Thyroid gland (tissue), 4 donors: ENCODE measurements around the gene RAI14. TPM values are rescaled to one million over a fixed set of nuclear protein-coding genes. Genes with fewer than 3 reads are reported as not detected.

Experiments used
- DNase-seq, 2 donors: peaks; one replicate each; pipeline ENCODE4 v3.0.0-alpha.2; 2019
- H3K27ac ChIP-seq, 3 donors: fragments of 200-600 bp; sonication (generic); 1 replicate in 2 of 3; 2 replicates in 1 of 3; pipeline ENCODE4 v1.5.1; 2016 to 2019; ENCODE audit warnings: mild to moderate bottlenecking in 1 of 3, moderate library complexity in 1 of 3
- H3K27me3 ChIP-seq: fragments of 200-600 bp; sonication (generic); one replicate; pipeline ENCODE4 v1.5.1; 2019
- H3K36me3 ChIP-seq, 2 donors: fragments of 200-600 bp; sonication (generic); one replicate each; pipeline ENCODE4 v1.5.1; 2016 to 2019
- H3K4me1 ChIP-seq, 2 donors: fragments of 200-600 bp; sonication (generic); one replicate each; pipeline ENCODE4 v1.5.1; 2017 to 2019
- H3K4me3 ChIP-seq, 3 donors: fragments of 200-600 bp; sonication (generic); replicated peaks in 1 of 3; 1 replicate in 2 of 3; 2 replicates in 1 of 3; pipeline ENCODE4 v1.5.1; 2016; ENCODE audit warnings: mild to moderate bottlenecking in 1 of 3
- H3K9me3 ChIP-seq: fragments of 200-600 bp; sonication (generic); one replicate; pipeline ENCODE4 v1.5.1; 2017
- CTCF ChIP-seq, 6 experiments: fragments of 200-600 bp in 3 of 6; fragments of 450-650 bp in 3 of 6; sonication (generic) in 3 of 6; IDR thresholded peaks; one replicate each; pipeline ENCODE4 v1.5.1; 2016 to 2019; ENCODE audit warnings: antibody characterized with exemption in 6 of 6, mild to moderate bottlenecking in 2 of 6, inconsistent platforms in 1 of 6, moderate library complexity in 1 of 6
- POLR2A ChIP-seq, 2 donors: fragments of 450-650 bp; IDR thresholded peaks; one replicate each; pipeline ENCODE4 v1.6.1; 2017; ENCODE audit warnings: antibody characterized with exemption in 2 of 2, mild to moderate bottlenecking in 2 of 2, moderate library complexity in 1 of 2
- WGBS, 2 donors: methylation state at CpG; one replicate each; pipeline ENCODE4 v1.1.5; 2017; 5-methylcytosine and 5-hydroxymethylcytosine counted together
- intact Hi-C: fragments of 100-400 bp; cut with DNase I; formaldehyde crosslinking; loops from one replicate; pipeline ENCODE4 v1.15.1; 2023
- total RNA-seq, 4 donors: library from RNA; depleted of rRNA; stranded (reverse); fragments of >200 nt; gene quantifications; one replicate each; pipeline ENCODE4 v1.2.3, GENCODE V29; 2016

The RAI14 gene
- total RNA-seq, 4 donors from 2014 or later: 16.9 to 23.5 (median 20.8) TPM

- H3K27me3 ChIP-seq: no peaks in the 10 kb centered on the region
- no peak overlapping the region for H3K4me3 ChIP-seq
- H3K27ac ChIP-seq: no peak overlapping the region
- H3K9me3 ChIP-seq: no peaks in the 10 kb centered on the region
- WGBS, 2 donors: 96 to 98% methylated on average over 3 of the region's 3 CpGs
- H3K36me3 ChIP-seq: no peaks in the 10 kb centered on the region
- DNase-seq: no peak
- intact Hi-C loops: no loop called here
- no peaks in the 10 kb centered on the region for H3K4me1 ChIP-seq
- TF ChIP-seq CTCF (IDR thresholded peaks at IDR 0.05) (no peak), POLR2A (IDR thresholded peaks at IDR 0.05) (no peak)
These were observed 16.1 kb upstream of the RAI14 start for GRCh38 chr5:34639852-34640626.

GRCh38 chr5:34648039-34648839 is 7.9 kb upstream of the RAI14 start:
- TF ChIP-seq POLR2A (IDR thresholded peaks at IDR 0.05): no peak
- TF ChIP-seq CTCF (IDR thresholded peaks at IDR 0.05): no peak
- H3K4me3 ChIP-seq: no peak overlapping the region
- H3K27ac ChIP-seq: no peak overlapping the region
- no peak for DNase-seq
- 65 to 68% methylated on average over 5 of the region's 5 CpGs for WGBS, 2 donors
- no peaks in the 10 kb centered on the region for H3K36me3 ChIP-seq
- no peaks in the 10 kb centered on the region for H3K27me3 ChIP-seq
- no peaks in the 10 kb centered on the region for H3K9me3 ChIP-seq
- intact Hi-C loops: no loop called here
- H3K4me1 ChIP-seq: peaks cover 0 to 3% of the 10 kb centered on the region in 2 donors

- Histone ChIP-seq H3K27ac (no peak overlapping the region), H3K4me3 (no peak overlapping the region), H3K9me3 (no peaks in the 10 kb centered on the region), H3K4me1 (peaks cover 0 to 3% of the 10 kb centered on the region in 2 donors), H3K36me3 (no peaks in the 10 kb centered on the region), H3K27me3 (no peaks in the 10 kb centered on the region)
- intact Hi-C loops: no loop called here
- no peak for DNase-seq
- TF ChIP-seq POLR2A (IDR thresholded peaks at IDR 0.05) (no peak), CTCF (IDR thresholded peaks at IDR 0.05) (no peak)
- 80 to 87% methylated on average over 2 of the region's 2 CpGs for WGBS, 2 donors
These were observed 7.3 kb upstream of the RAI14 start for GRCh38 chr5:34648840-34649158.

GRCh38 chr5:34651791-34652190 is 4.3 kb upstream of the RAI14 start:
- Histone ChIP-seq H3K36me3 (no peaks in the 10 kb centered on the region), H3K4me3 (no peak overlapping the region), H3K27ac (no peak overlapping the region), H3K4me1 (peaks cover 3 to 5% of the 10 kb centered on the region in 2 donors), H3K9me3 (no peaks in the 10 kb centered on the region), H3K27me3 (no peaks in the 10 kb centered on the region)
- 73 to 76% methylated on average over 2 of the region's 2 CpGs for WGBS, 2 donors
- intact Hi-C loops: no loop called here
- TF ChIP-seq CTCF (IDR thresholded peaks at IDR 0.05) (no peak), POLR2A (IDR thresholded peaks at IDR 0.05) (no peak)
- no peak for DNase-seq

GRCh38 chr5:34652466-34652865 is 3.7 kb upstream of the RAI14 start:
- no peaks in the 10 kb centered on the region for H3K27me3 ChIP-seq
- intact Hi-C loops: no loop called here
- H3K4me1 ChIP-seq: peaks cover 7 to 12% of the 10 kb centered on the region in 2 donors
- no peak for TF ChIP-seq CTCF (IDR thresholded peaks at IDR 0.05)
- no peak for TF ChIP-seq POLR2A (IDR thresholded peaks at IDR 0.05)
- no peaks in the 10 kb centered on the region for H3K9me3 ChIP-seq
- H3K27ac ChIP-seq: no peak overlapping the region
- H3K36me3 ChIP-seq: no peaks in the 10 kb centered on the region
- WGBS, 2 donors: 23% methylated on average over 5 of the region's 5 CpGs
- peak; percentile 45 to 57 for DNase-seq
- no peak overlapping the region for H3K4me3 ChIP-seq
